ENCODE data around the gene FHOD3.

DNA sequence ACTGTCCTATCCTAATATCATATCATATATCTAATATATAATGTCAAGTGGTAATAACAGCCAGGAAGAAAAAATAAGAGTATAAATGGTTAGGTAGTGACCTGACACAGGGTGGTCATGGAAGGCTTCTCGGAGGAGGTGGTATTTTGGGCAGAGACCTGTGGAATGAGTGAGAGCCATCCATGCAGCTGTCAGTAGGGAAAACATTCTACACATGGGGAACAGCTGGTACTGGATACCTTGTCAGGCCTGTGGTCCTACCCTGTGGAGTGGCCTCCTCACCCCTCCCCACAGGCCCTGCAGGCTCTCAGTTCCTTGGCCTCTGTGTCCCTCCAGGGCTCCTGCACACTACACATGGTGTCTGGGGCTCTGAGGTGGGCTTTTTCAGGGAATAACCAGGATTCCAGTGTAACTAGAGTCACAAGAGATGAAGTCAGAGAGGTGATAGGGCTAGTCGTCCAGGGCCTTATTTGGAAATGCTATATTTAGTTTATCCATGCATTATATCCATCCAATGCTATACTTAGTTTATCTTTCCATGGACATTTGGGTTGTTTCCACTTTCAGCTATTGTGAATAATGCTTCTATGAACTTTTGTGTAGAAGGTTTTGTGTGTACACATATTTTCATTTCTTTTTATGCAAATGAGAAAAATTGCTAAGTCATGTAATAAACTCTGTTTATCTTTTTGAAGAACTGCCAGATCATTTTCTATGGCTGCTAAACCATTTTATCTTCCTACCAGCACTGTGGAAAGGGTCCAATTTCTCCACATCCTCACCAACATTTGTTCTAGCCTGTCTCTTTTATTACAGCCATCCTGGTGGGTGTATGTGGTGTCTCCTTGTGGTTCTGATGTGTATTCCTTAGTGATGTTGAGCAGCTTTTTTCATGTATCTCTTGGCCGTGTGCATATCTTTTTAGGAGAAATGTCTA lies 455.7 kb downstream of the FHOD3 start:
- TF ChIP-seq, protein P1, sequence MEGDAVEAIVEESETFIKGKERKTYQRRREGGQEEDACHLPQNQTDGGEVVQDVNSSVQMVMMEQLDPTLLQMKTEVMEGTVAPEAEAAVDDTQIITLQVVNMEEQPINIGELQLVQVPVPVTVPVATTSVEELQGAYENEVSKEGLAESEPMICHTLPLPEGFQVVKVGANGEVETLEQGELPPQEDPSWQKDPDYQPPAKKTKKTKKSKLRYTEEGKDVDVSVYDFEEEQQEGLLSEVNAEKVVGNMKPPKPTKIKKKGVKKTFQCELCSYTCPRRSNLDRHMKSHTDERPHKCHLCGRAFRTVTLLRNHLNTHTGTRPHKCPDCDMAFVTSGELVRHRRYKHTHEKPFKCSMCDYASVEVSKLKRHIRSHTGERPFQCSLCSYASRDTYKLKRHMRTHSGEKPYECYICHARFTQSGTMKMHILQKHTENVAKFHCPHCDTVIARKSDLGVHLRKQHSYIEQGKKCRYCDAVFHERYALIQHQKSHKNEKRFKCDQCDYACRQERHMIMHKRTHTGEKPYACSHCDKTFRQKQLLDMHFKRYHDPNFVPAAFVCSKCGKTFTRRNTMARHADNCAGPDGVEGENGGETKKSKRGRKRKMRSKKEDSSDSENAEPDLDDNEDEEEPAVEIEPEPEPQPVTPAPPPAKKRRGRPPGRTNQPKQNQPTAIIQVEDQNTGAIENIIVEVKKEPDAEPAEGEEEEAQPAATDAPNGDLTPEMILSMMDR (conservative IDR thresholded peaks at IDR 0.05; ENCODE audit: low read depth, low read length), result no peak
- TF ChIP-seq EZH2 (IDR thresholded peaks at IDR 0.05; ENCODE audit: borderline replicate concordance, low read depth, low read length, poor library complexity, severe bottlenecking), result no peak

All from A673 (cell line).